HepG2 (cell line): ENCODE data around the gene ABCB9. TPM values are rescaled to one million over a fixed set of nuclear protein-coding genes. Genes with fewer than 3 reads are reported as not detected.
A peak's percentile ranks its signal among the peaks of the same experiment; 100 is the strongest.

ENCODE experiments used
- ATAC-seq: fragments of 200-7000 bp; cut with Tn5 transposase; 3 replicates; pipeline ENCODE4 v1.9.1; 2020; ENCODE audit warnings: mild to moderate bottlenecking, moderate library complexity
- BruUV-seq: library from RNA; stranded (reverse); fragments of 400-500 nt; replicated peaks from 2 replicates; lab custom pipeline; 2021; lab: Mats Ljungman, UMichigan
- CTCF ChIA-PET: fragments of 300-600 bp; formaldehyde crosslinking; extraction: SDS; loops from one replicate; lab custom pipeline; 2021; ENCODE audit warnings: low total read pairs, inconsistent platforms, low intra/inter-chr PET ratio; lab: Yijun Ruan, JAX
- POLR2A ChIA-PET: fragments of 350-600 bp; sonication (Branson Sonifier 250); formaldehyde crosslinking; loops from one replicate; lab custom pipeline; 2020; ENCODE audit warnings: antibody characterized with exemption, inconsistent platforms; lab: Yijun Ruan, JAX
- DNase-seq: peaks from one replicate; pipeline ENCODE4 v3.0.0-alpha.2; 2015; ENCODE audit warnings: low spot score
- FAIRE-seq: peaks from 3 replicates; lab custom pipeline; 2011; peaks lifted over from hg19 to GRCh38; lab: Jason Lieb, UNC
- H2AFZ ChIP-seq: one replicate; pipeline ENCODE4 v1.6.1; 2011; ENCODE audit warnings: low read length, inconsistent platforms
- H3K27ac ChIP-seq: fragments of 300-600 bp; 3 replicates; pipeline ENCODE4 v1.8.0; 2011; ENCODE audit warnings: mixed run types, mild to moderate bottlenecking, mixed read lengths, low read length, inconsistent platforms; ENCODE audit not compliant: insufficient read depth; ENCODE audit errors: extremely low read length
- H3K27me3 ChIP-seq, 2 experiments: fragments of 200-600 bp in 1 of 2; 2 replicates in 1 of 2; 3 replicates in 1 of 2; pipeline versions ENCODE4 v1.6.0 to v1.8.0; 2011; ENCODE audit warnings: low read length in 2 of 2, mild to moderate bottlenecking in 2 of 2, moderate library complexity in 2 of 2, inconsistent platforms in 1 of 2; ENCODE audit not compliant: insufficient read depth in 2 of 2, control insufficient read depth in 1 of 2
- H3K36me3 ChIP-seq, 2 experiments: fragments of 200-600 bp in 1 of 2; replicated peaks in 1 of 2; 2 replicates in 1 of 2; 3 replicates in 1 of 2; pipeline versions ENCODE4 v1.5.1 to v1.8.0; 2011; ENCODE audit warnings: low read length in 2 of 2, inconsistent platforms in 1 of 2; ENCODE audit not compliant: insufficient read depth in 2 of 2, control insufficient read depth in 1 of 2
- H3K4me1 ChIP-seq: 2 replicates; pipeline ENCODE4 v1.5.1; 2012; ENCODE audit warnings: low read length, inconsistent platforms; ENCODE audit not compliant: insufficient read depth
- H3K4me2 ChIP-seq: 2 replicates; pipeline ENCODE4 v1.6.0; 2011; ENCODE audit warnings: low read depth, low read length, inconsistent platforms
- H3K4me3 ChIP-seq, 3 experiments: fragments of 200-600 bp in 1 of 3; sonication (generic), shearing (Covaris generic) in 1 of 3; replicated peaks in 1 of 3; 2 replicates each; pipeline ENCODE4 v1.5.1; 2011 to 2016; ENCODE audit warnings: low read length in 3 of 3, inconsistent platforms in 2 of 3, low read depth in 2 of 3, mild to moderate bottlenecking in 2 of 3, control low read depth in 1 of 3, mixed read lengths in 1 of 3; ENCODE audit not compliant: insufficient read depth in 1 of 3
- H3K79me2 ChIP-seq: one replicate; pipeline ENCODE4 v1.6.1; 2011; ENCODE audit warnings: low read length, inconsistent platforms; ENCODE audit not compliant: insufficient read depth
- H3K9ac ChIP-seq: 2 replicates; pipeline ENCODE4 v1.6.0; 2011; ENCODE audit warnings: mild to moderate bottlenecking, low read depth, low read length, inconsistent platforms; ENCODE audit not compliant: insufficient read depth
- H3K9me3 ChIP-seq: 2 replicates; pipeline ENCODE4 v1.5.1; 2012; ENCODE audit warnings: mild to moderate bottlenecking, low read length
- H4K20me1 ChIP-seq: 2 replicates; pipeline ENCODE4 v1.6.0; 2011; ENCODE audit warnings: inconsistent platforms, mild to moderate bottlenecking, low read length, moderate library complexity; ENCODE audit not compliant: insufficient read depth
- BRF2 ChIP-seq: sonication (generic); formaldehyde crosslinking; IDR thresholded peaks from 2 replicates; pipeline ENCODE4 v1.8.1; 2022; ENCODE audit warnings: mild to moderate bottlenecking, missing genetic modification reagents
- IRF1 ChIP-seq: sonication (generic); formaldehyde crosslinking; IDR thresholded peaks from 2 replicates; pipeline ENCODE4 v1.4.0; 2020; ENCODE audit warnings: low read depth, mild to moderate bottlenecking, missing genetic modification reagents
- MAFK ChIP-seq, 2 experiments: IDR thresholded peaks in 1 of 2; conservative IDR thresholded peaks in 1 of 2; 2 replicates each; pipeline ENCODE4 v1.6.1; 2011; ENCODE audit warnings: improper control_type of control experiment in 2 of 2, low read length in 2 of 2
- ZNF121 ChIP-seq: sonication (generic); formaldehyde crosslinking; IDR thresholded peaks from 2 replicates; pipeline ENCODE4 v1.5.0; 2020; ENCODE audit warnings: mild to moderate bottlenecking, missing genetic modification reagents
- WGBS: methylation state at CpG from one replicate; pipeline ENCODE4 v1.1.6; 2017; ENCODE audit warnings: low lambda C conversion rate; 5-methylcytosine and 5-hydroxymethylcytosine counted together
- in situ Hi-C: cut with HindIII; loops from 2 replicates; pipeline ENCODE4 v1.10.0; 2017; ENCODE audit warnings: low pct_unique_long_range_greater_than_20kb; ENCODE audit not compliant: extremely low pct_ligation_motif_present
- intact Hi-C: fragments of 100-400 bp; cut with micrococcal nuclease; formaldehyde crosslinking; loops from one replicate; pipeline ENCODE4 v1.10.0; 2022; ENCODE audit not compliant: unreplicated experiment
- polyA plus RNA-seq, 8 experiments: library from polyadenylated mRNA; depleted of rRNA in 3 of 8; stranded (reverse) in 7 of 8; unstranded in 1 of 8; fragments of >200 nt; fragmentation: Illumina TruSeq in 4 of 8; extraction: Trizol in 4 of 8; gene quantifications; 2 replicates each; pipeline versions ENCODE4 v1.2.1 to v1.2.3, GENCODE V29; 2011 to 2016; ENCODE audit warnings: low read depth in 4 of 8, missing spikeins in 1 of 8, mixed read lengths in 1 of 8; ENCODE audit not compliant: insufficient read depth in 1 of 8
- total RNA-seq, 5 experiments: library from RNA; depleted of rRNA; stranded (reverse); fragments of >200 nt; fragmentation: Illumina TruSeq; extraction: Trizol; gene quantifications; 2 replicates each; pipeline ENCODE4 v1.2.3, GENCODE V29; 2016; ENCODE audit warnings: low read depth in 1 of 5

ABCB9 gene
- total and polyA plus RNA-seq, 2 of the 13 experiments (the other 11 are each of a cell fraction or from before 2014, with no cell fraction given): 5.1 to 6.0 TPM

GRCh38 chr12:123010110-123010509 is 43.8 kb upstream of the ABCB9 start:
- FAIRE-seq (no peak), ATAC-seq (no peak), DNase-seq (no peak)
- WGBS: 100% methylated on average over 1 of the region's 1 CpG
- H3K4me2 ChIP-seq: no peak overlapping the region
- no peak overlapping the region for H3K4me3 ChIP-seq
- no peak overlapping the region for H3K9ac ChIP-seq
- BruUV-seq: no TSS peak
- peaks cover 10 to 35% of the 10 kb centered on the region in 2 experiments; a peak in 4 of 5 replicates for H3K36me3 ChIP-seq
- CTCF ChIA-PET: no interaction called here
- H3K27me3 ChIP-seq: no peaks in the 10 kb centered on the region
- no peak for TF ChIP-seq IRF1
- TF ChIP-seq ZNF121 (CRISPR knock-in tag): peak; percentile 74; the same call in 1 of the 2 replicates
- no peaks in the 10 kb centered on the region for H3K4me1 ChIP-seq
- no peaks in the 10 kb centered on the region for H3K9me3 ChIP-seq
- POLR2A ChIA-PET: no interaction called here
- H3K79me2 ChIP-seq: no peaks in the 10 kb centered on the region
- in situ Hi-C loops (no loop called here), intact Hi-C loops (no loop called here)
- H3K27ac ChIP-seq: no peak overlapping the region
- H2AFZ ChIP-seq: no peak overlapping the region
- no peaks in the 10 kb centered on the region for H4K20me1 ChIP-seq

GRCh38 chr12:123006977-123007376 is 40.7 kb upstream of the ABCB9 start:
- H4K20me1 ChIP-seq: no peaks in the 10 kb centered on the region
- ChIA-PET POLR2A (no interaction called here), CTCF (no interaction called here)
- H3K27ac ChIP-seq: no peak overlapping the region
- no peak for FAIRE-seq
- H3K79me2 ChIP-seq: no peaks in the 10 kb centered on the region
- H3K4me3 ChIP-seq: no peak overlapping the region
- H3K4me1 ChIP-seq: no peaks in the 10 kb centered on the region
- no peak overlapping the region for H3K9ac ChIP-seq
- TF ChIP-seq MAFK (conservative IDR thresholded peaks at IDR 0.05 in 1 of 2, IDR thresholded peaks at IDR 0.05 in 1 of 2; ENCODE audit: low read length in 2 of 2): 0 out of 4 replicates have a peak, but pooled peaks of 1 of the 2 experiments have one; percentile 5
- no peak for TF ChIP-seq BRF2 (CRISPR knock-in tag)
- H3K4me2 ChIP-seq: no peak overlapping the region
- in situ Hi-C loops: no loop called here
- H3K9me3 ChIP-seq: no peaks in the 10 kb centered on the region
- intact Hi-C loops: no loop called here
- H3K36me3 ChIP-seq: peaks cover 11 to 24% of the 10 kb centered on the region in 2 experiments; a peak in 4 of 5 replicates
- H3K27me3 ChIP-seq: no peaks in the 10 kb centered on the region
- WGBS: 93% methylated on average over 12 of the region's 12 CpGs
- no peak for DNase-seq
- no peak overlapping the region for H2AFZ ChIP-seq
- no TSS peak for BruUV-seq
- ATAC-seq: no peak
